Ishikawa (cell line): ENCODE data around the gene RAPGEF3.

Experiments used
- EP300 ChIP-seq: IDR thresholded peaks from 2 replicates; pipeline ENCODE4 v1.6.1; 2012; ENCODE audit warnings: borderline replicate concordance
- FOXM1 ChIP-seq: IDR thresholded peaks from 2 replicates; pipeline ENCODE4 v1.6.1; 2012; ENCODE audit warnings: low read depth, borderline replicate concordance
- NFIC ChIP-seq: IDR thresholded peaks from 2 replicates; pipeline ENCODE4 v1.6.1; 2012
- RAD21 ChIP-seq: IDR thresholded peaks from 2 replicates; pipeline ENCODE4 v1.6.1; 2012; ENCODE audit warnings: low read depth
- TAF1 ChIP-seq: IDR thresholded peaks from 2 replicates; pipeline ENCODE4 v1.6.1; 2012; ENCODE audit warnings: low read depth, mild to moderate bottlenecking
- TF ChIP-seq, protein P1 (sequence below): IDR thresholded peaks from 2 replicates; pipeline ENCODE4 v1.6.1; 2012

DNA sequence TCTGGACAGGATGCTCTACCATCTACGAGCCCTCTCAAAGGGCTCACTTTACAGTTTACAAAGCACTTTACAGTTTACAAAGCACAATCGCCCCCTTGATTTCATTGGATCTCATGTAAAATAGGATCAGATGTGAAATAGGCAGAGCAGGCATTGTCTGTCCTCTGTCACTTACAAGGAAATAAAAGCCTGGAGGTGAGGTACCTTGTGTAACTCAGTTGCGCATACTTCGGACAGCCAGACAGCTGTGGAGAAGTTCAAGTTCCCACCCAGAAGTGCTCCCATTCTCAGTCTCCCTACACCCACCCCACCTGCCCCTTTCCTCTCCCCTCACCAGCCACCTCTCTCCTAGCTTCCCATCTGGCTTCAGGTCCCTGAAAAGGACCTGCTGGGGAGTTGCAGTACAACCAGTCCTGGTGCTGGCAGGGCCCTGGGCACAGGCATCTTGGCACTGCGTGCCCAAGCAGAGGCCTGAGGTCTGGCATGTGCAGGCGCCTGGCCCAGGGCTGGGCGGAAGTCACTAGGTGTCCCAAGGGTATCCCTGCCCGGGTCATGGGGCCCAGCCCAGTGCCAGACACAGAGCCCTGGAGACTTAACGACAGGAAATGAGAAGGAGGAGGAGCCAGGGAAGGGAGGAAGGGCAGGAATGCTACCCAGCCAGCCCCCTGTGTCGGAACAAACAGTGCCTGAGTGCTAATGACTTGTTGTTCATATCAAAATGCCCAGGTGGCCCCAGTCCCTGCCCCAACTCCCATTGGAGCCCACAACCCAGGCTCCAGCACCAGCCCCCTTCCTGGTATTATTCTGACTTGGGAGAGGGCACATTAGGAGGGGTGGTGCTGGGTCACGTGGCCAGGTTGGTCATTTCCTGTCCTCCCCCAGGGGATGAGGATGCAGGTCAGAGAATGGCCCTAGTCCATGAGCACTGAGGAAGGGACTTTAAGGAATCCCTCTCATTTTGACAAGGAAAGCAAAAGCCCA, 5.4 kb downstream of the RAPGEF3 start:
- TF ChIP-seq RAD21 (no peak), FOXM1 (peak; percentile 74), NFIC (peak; percentile 88), EP300 (peak; percentile 95), TAF1 (no peak)
- TF ChIP-seq, protein P1, sequence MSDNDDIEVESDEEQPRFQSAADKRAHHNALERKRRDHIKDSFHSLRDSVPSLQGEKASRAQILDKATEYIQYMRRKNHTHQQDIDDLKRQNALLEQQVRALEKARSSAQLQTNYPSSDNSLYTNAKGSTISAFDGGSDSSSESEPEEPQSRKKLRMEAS, result peak; percentile 75
